Motor neuron (in vitro differentiated cells): ENCODE data around the gene TRO. TPM values are rescaled to one million over a fixed set of nuclear protein-coding genes. Genes with fewer than 3 reads are reported as not detected.

Experiments used
- ATAC-seq, 8 experiments: fragments of 200-7000 bp; cut with Tn5 transposase; replicated peaks in 6 of 8; 2 replicates each; pipeline ENCODE4 v1.8.0; 2021; ENCODE audit warnings: mild to moderate bottlenecking in 8 of 8, moderate library complexity in 8 of 8
- H3K27ac ChIP-seq, 2 donors: fragments of 250-450 bp; sonication (Bioruptor Pico); 2 replicates each; pipeline ENCODE4 v1.9.0; 2021; ENCODE audit warnings: antibody characterized with exemption in 2 of 2, mild to moderate bottlenecking in 2 of 2, moderate library complexity in 1 of 2
- H3K4me1 ChIP-seq, 2 donors: fragments of 250-450 bp; sonication (Bioruptor Pico); replicated peaks in 1 of 2; 2 replicates each; pipeline ENCODE4 v1.6.1; 2021; ENCODE audit warnings: antibody characterized with exemption in 2 of 2, mild to moderate bottlenecking in 2 of 2, moderate library complexity in 1 of 2
- H3K4me3 ChIP-seq, 5 donors: fragments of 250-450 bp; sonication (Bioruptor Pico); 2 replicates each; pipeline ENCODE4 v1.9.0; 2021; ENCODE audit warnings: antibody characterized with exemption in 5 of 5, mild to moderate bottlenecking in 5 of 5, moderate library complexity in 4 of 5
- WGBS, 10 experiments: fragments of 450-650 bp; shearing (Covaris generic); methylation state at CpG; one replicate each; pipeline ENCODE4 v1.0.0; 2022; 5-methylcytosine and 5-hydroxymethylcytosine counted together
- in situ Hi-C, 9 experiments: fragments of 400-800 bp; cut with MboI; loops; one replicate each; pipeline ENCODE4 v1.15.0; 2021; ENCODE audit warnings: low sequenced_read_pairs in 9 of 9, low pct_unique_long_range_greater_than_20kb in 2 of 9; ENCODE audit not compliant: unreplicated experiment in 9 of 9
- total RNA-seq, 8 experiments: library from RNA; unstranded; fragments of 300-600 nt; gene quantifications; 2 replicates each; pipeline versions ENCODE4 v1.2.3 to v1.2.4, GENCODE V29; 2022

Gene TRO
- total RNA-seq, 8 experiments from 2014 or later = 3.7 to 152 (median 82.8) TPM

DNA sequence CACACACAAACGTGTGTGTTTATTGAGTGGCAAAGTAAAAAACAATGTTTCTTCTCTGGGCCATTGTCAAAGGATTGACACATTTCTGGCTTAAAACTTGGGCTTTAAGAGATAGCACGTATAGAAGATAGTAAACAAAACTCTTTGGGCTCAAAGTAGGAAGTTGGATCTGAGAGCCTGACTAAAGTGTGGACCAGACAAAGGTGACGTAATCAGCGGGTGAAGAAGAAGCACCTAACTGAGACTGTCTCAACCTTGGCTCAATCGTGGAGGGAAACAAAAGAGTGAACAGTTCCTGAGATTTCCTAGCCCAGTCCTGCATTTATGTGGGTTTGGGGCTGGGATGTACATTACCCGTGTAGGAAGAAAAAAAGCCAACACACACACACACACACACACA is 59.7 kb downstream of the TRO start:
- Histone ChIP-seq H3K4me1 (no peaks in the 10 kb centered on the region), H3K4me3 (no peak overlapping the region), H3K27ac (no peak overlapping the region)
- ATAC-seq = no peak
- in situ Hi-C loops = no loop called here
- 17 to 100% (median 28%) methylated on average over 1 to 5 of the region's 6 CpGs; no CpG with 5 or more reads in 7 of the 10 experiments for WGBS, 10 experiments

Other genes starting within 250 kb of the TRO start
- under 1 TPM in 5 of 8 experiments, not detected in 3; under 0.01 to 0.41 (median 0.14) TPM for gene ITIH6, start 122.6 kb upstream of the TRO start, total RNA-seq
- 100 to 1,000 TPM; 119 to 407 (median 218) TPM for gene MAGED2, start 113.1 kb upstream of the TRO start, total RNA-seq
- under 1 TPM in 7 of 8 experiments, not detected in 1; 0.21 to 0.69 (median 0.31) TPM for gene PFKFB1, start 73.4 kb downstream of the TRO start, total RNA-seq
- 10 to 100 TPM in 3 of 8 experiments, 1 to 10 TPM in 5; 2.8 to 24.8 (median 6.8) TPM for gene APEX2, start 79.5 kb downstream of the TRO start, total RNA-seq
- gene ALAS2, start 110.2 kb downstream of the TRO start, total RNA-seq = under 1 TPM in 1 of 8 experiments, not detected in 7; 0.09 TPM
- gene PAGE2B, start 154.2 kb downstream of the TRO start, total RNA-seq = 10 to 100 TPM in 1 of 8 experiments, 1 to 10 TPM in 2, under 1 TPM in 2, not detected in 3; 0.85 to 27.6 (median 3.1) TPM
- 1 to 10 TPM in 1 of 8 experiments, not detected in 7; 4.3 TPM for gene PAGE2, start 168.2 kb downstream of the TRO start, total RNA-seq